Breast epithelium (tissue), 4 donors: ENCODE data around the gene ISG20L2. TPM values are rescaled to one million over a fixed set of nuclear protein-coding genes. Genes with fewer than 3 reads are reported as not detected.

Experiments
- DNase-seq, 2 donors: peaks; one replicate each; pipeline ENCODE4 v3.0.0-alpha.2; 2019; ENCODE audit warnings: low spot score in 2 of 2
- H3K27ac ChIP-seq, 2 donors: fragments of 200-600 bp; sonication (generic) in 1 of 2; one replicate each; pipeline ENCODE4 v1.5.1; 2016 to 2019; ENCODE audit warnings: mild to moderate bottlenecking in 1 of 2
- H3K27me3 ChIP-seq, 2 donors: fragments of 200-600 bp; sonication (generic) in 1 of 2; one replicate each; pipeline versions ENCODE4 v1.5.1 to v1.6.0; 2017 to 2019; ENCODE audit warnings: control low read depth in 1 of 2, mild to moderate bottlenecking in 1 of 2
- H3K36me3 ChIP-seq: fragments of 200-600 bp; one replicate; pipeline ENCODE4 v1.5.1; 2019
- H3K4me1 ChIP-seq, 2 donors: fragments of 200-600 bp; sonication (generic); one replicate each; pipeline ENCODE4 v1.5.1; 2016 to 2019; ENCODE audit warnings: control low read depth in 1 of 2
- H3K4me3 ChIP-seq, 3 donors: fragments of 200-600 bp; sonication (generic); 1 replicate in 2 of 3; 2 replicates in 1 of 3; pipeline ENCODE4 v1.5.1; 2016 to 2019; ENCODE audit warnings: mild to moderate bottlenecking in 3 of 3, moderate library complexity in 2 of 3
- H3K9me3 ChIP-seq, 2 donors: fragments of 200-600 bp; sonication (generic) in 1 of 2; one replicate each; pipeline ENCODE4 v1.5.1; 2016 to 2019; ENCODE audit warnings: control low read depth in 1 of 2
- POLR2A ChIP-seq: fragments of 450-650 bp; IDR thresholded peaks from one replicate; pipeline ENCODE4 v1.6.1; 2016; ENCODE audit warnings: antibody characterized with exemption, mild to moderate bottlenecking, moderate library complexity
- POLR2AphosphoS5 ChIP-seq, 3 donors: sonication (generic); formaldehyde crosslinking; IDR thresholded peaks; one replicate each; pipeline ENCODE4 v1.6.1; 2017; ENCODE audit warnings: antibody characterized with exemption in 3 of 3
- intact Hi-C: fragments of 100-400 bp; cut with DNase I; formaldehyde crosslinking; loops from one replicate; pipeline ENCODE4 v1.15.1; 2023; ENCODE audit warnings: low total_unique reads
- total RNA-seq, 3 donors: library from RNA; depleted of rRNA; stranded (reverse); fragments of >200 nt; gene quantifications; one replicate each; pipeline ENCODE4 v1.1.0, GENCODE V29; 2016
- TF ChIP-seq, protein P1 (sequence below), 3 donors: fragments of 450-650 bp; IDR thresholded peaks; one replicate each; pipeline ENCODE4 v1.5.1; 2016 to 2017; ENCODE audit warnings: antibody characterized with exemption in 3 of 3, mild to moderate bottlenecking in 3 of 3, moderate library complexity in 3 of 3

Gene ISG20L2
- total RNA-seq, 3 donors from 2014 or later: 13.6 to 25.2 (median 21.0) TPM

DNA sequence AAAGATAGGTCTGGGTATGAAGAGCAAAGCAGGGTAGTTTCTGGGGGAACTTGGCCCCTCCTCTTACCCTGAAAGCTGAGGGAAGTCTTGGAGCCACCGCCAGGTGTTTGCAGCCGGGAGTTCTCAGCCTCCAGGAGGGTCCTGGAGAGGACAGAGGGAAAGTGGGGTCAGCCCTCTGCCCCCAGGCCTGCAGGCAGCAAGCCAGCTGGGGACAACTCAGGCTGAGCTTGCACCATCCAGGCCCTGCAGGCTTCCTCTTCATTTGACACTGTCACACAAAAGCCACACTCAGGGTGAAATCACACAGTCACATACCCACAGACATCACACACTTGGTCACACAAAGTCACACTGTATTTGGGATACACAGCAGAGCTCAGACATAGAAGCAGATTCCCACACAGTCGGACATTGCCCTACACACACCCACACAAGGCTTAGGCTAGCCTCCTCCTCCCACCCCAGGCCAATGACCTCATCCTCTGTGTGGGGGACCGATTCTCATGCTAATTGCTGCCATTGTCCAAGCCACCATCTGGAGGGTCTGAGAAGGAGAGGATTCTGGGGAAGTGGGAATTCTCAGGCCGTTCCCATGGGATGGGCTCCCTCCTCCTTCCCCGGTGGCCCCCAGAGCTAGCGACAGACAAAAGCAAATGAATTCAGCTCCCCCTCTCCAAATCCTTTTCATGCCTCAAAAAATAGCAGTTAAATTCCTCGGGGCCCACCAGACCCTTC lies 55.0 kb downstream of the ISG20L2 start:
- H3K4me1 ChIP-seq: peaks cover 8 to 31% of the 10 kb centered on the region in 2 donors
- no peak for DNase-seq
- no peaks in the 10 kb centered on the region for H3K9me3 ChIP-seq
- H3K36me3 ChIP-seq: no peaks in the 10 kb centered on the region
- H3K27me3 ChIP-seq: peaks cover 0 to 4% of the 10 kb centered on the region in 2 donors
- H3K4me3 ChIP-seq: peak overlapping the region in 2 of 3 donors; percentile 63 to 76
- TF ChIP-seq, protein P1, sequence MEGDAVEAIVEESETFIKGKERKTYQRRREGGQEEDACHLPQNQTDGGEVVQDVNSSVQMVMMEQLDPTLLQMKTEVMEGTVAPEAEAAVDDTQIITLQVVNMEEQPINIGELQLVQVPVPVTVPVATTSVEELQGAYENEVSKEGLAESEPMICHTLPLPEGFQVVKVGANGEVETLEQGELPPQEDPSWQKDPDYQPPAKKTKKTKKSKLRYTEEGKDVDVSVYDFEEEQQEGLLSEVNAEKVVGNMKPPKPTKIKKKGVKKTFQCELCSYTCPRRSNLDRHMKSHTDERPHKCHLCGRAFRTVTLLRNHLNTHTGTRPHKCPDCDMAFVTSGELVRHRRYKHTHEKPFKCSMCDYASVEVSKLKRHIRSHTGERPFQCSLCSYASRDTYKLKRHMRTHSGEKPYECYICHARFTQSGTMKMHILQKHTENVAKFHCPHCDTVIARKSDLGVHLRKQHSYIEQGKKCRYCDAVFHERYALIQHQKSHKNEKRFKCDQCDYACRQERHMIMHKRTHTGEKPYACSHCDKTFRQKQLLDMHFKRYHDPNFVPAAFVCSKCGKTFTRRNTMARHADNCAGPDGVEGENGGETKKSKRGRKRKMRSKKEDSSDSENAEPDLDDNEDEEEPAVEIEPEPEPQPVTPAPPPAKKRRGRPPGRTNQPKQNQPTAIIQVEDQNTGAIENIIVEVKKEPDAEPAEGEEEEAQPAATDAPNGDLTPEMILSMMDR (IDR thresholded peaks at IDR 0.05): no peak
- TF ChIP-seq POLR2AphosphoS5 (IDR thresholded peaks at IDR 0.05) (no peak), POLR2A (no peak)
- H3K27ac ChIP-seq: peak overlapping the region; percentile 79 to 81
- intact Hi-C loops: no loop called here

Other genes starting within 250 kb of the ISG20L2 start
- gene MEF2D, start 228.0 kb downstream of the ISG20L2 start, total RNA-seq: 10 to 100 TPM; 25.8 to 34.9 (median 32.1) TPM
- gene IQGAP3, start 156.2 kb downstream of the ISG20L2 start, total RNA-seq: 1 to 10 TPM in 1 of 3 donors, under 1 TPM in 2; under 0.01 to 1.4 (median 0.15) TPM
- not detected for gene TTC24, start 149.0 kb downstream of the ISG20L2 start, total RNA-seq
- 10 to 100 TPM; 70.4 to 90.5 (median 75.5) TPM for gene NAXE, start 137.0 kb downstream of the ISG20L2 start, total RNA-seq
- 10 to 100 TPM; 20.2 to 31.1 (median 23.7) TPM for gene GPATCH4, start 127.3 kb downstream of the ISG20L2 start, total RNA-seq
- gene HAPLN2, start 109.4 kb downstream of the ISG20L2 start, total RNA-seq: not detected
- under 1 TPM in 1 of 3 donors, not detected in 2; 0.44 TPM for gene BCAN, start 86.6 kb downstream of the ISG20L2 start, total RNA-seq
- 10 to 100 TPM in 2 of 3 donors, 1 to 10 TPM in 1; 9.9 to 28.5 (median 14.9) TPM for gene NES, start 51.4 kb downstream of the ISG20L2 start, total RNA-seq
- 10 to 100 TPM in 2 of 3 donors, 1 to 10 TPM in 1; 4.2 to 61.6 (median 28.2) TPM for gene CRABP2, start 23.2 kb downstream of the ISG20L2 start, total RNA-seq
- gene METTL25B, start 297 bp downstream of the ISG20L2 start, total RNA-seq: 10 to 100 TPM; 15.5 to 41.3 (median 30.2) TPM
- 10 to 100 TPM; 36.6 to 63.9 (median 63.8) TPM for gene MRPL24, start 12.3 kb upstream of the ISG20L2 start, total RNA-seq
- 100 to 1,000 TPM; 133 to 178 (median 173) TPM for gene HDGF, start 22.9 kb upstream of the ISG20L2 start, total RNA-seq
- 10 to 100 TPM; 21.6 to 35.9 (median 24.9) TPM for gene PRCC, start 38.8 kb upstream of the ISG20L2 start, total RNA-seq
- gene SH2D2A, start 88.1 kb upstream of the ISG20L2 start, total RNA-seq: 1 to 10 TPM in 2 of 3 donors, not detected in 1; 4.6 to 5.4 TPM
- under 1 TPM in 2 of 3 donors, not detected in 1; 0.15 to 0.33 TPM for gene INSRR, start 130.4 kb upstream of the ISG20L2 start, total RNA-seq
- gene NTRK1, start 132.1 kb upstream of the ISG20L2 start, total RNA-seq: 1 to 10 TPM in 1 of 3 donors, under 1 TPM in 2; 0.16 to 4.9 (median 0.73) TPM
- 10 to 100 TPM in 1 of 3 donors, 1 to 10 TPM in 2; 4.0 to 15.1 (median 6.2) TPM for gene PEAR1, start 165.0 kb upstream of the ISG20L2 start, total RNA-seq
- gene LRRC71, start 191.9 kb upstream of the ISG20L2 start, total RNA-seq: not detected